Caco-2 (cell line): Measurements from ENCODE around the gene COG3. TPM values are rescaled to one million over a fixed set of nuclear protein-coding genes. Genes with fewer than 3 reads are reported as not detected.
A peak's percentile ranks its signal among the peaks of the same experiment; 100 is the strongest.

ENCODE experiments used
- BruUV-seq: library from RNA; stranded (reverse); fragments of 400-500 nt; replicated peaks from 2 replicates; lab custom pipeline; 2021; lab: Mats Ljungman, UMichigan
- CTCF ChIA-PET: fragments of 300-600 bp; sonication (Branson Sonifier 250); formaldehyde crosslinking; loops from one replicate; lab custom pipeline; 2022; ENCODE audit warnings: antibody characterized with exemption; lab: Charles Lee
- POLR2A ChIA-PET: fragments of 300-600 bp; sonication (Branson Sonifier 250); formaldehyde crosslinking; loops from one replicate; lab custom pipeline; 2022; ENCODE audit warnings: antibody characterized with exemption; lab: Charles Lee
- DNase-seq, 2 experiments: peaks; one replicate each; pipeline versions ENCODE4 v3.0.0 to v3.0.0-alpha.2; 2020 to 2022
- H3K27me3 ChIP-seq: replicated peaks from 2 replicates; pipeline ENCODE4 v1.6.0; 2011; ENCODE audit warnings: low read length; ENCODE audit not compliant: control insufficient read depth, insufficient read depth
- H3K36me3 ChIP-seq: 2 replicates; pipeline ENCODE4 v1.5.1; 2011; ENCODE audit warnings: low read length; ENCODE audit not compliant: control insufficient read depth, insufficient read depth
- H3K4me1 ChIP-seq: fragments of 250-450 bp; sonication (Bioruptor Pico); 2 replicates; pipeline ENCODE4 v1.5.1; 2020; ENCODE audit warnings: mild to moderate bottlenecking
- H3K4me3 ChIP-seq: 2 replicates; pipeline ENCODE4 v1.5.1; 2011; ENCODE audit warnings: low read depth, mild to moderate bottlenecking, control low read depth, low read length
- H3K9me3 ChIP-seq: fragments of 250-450 bp; sonication (Bioruptor Pico); 2 replicates; pipeline ENCODE4 v1.5.1; 2020; ENCODE audit warnings: mild to moderate bottlenecking, moderate library complexity
- H3K27ac Mint-ChIP-seq: one replicate; pipeline ENCODE4 v1.8.0; 2022; ENCODE audit warnings: mixed read lengths; ENCODE audit not compliant: unreplicated experiment
- H3K27me3 Mint-ChIP-seq: one replicate; pipeline ENCODE4 v1.8.0; 2022; ENCODE audit warnings: mixed read lengths; ENCODE audit not compliant: insufficient read depth, unreplicated experiment
- H3K36me3 Mint-ChIP-seq: one replicate; pipeline ENCODE4 v1.8.0; 2022; ENCODE audit warnings: mild to moderate bottlenecking, mixed read lengths; ENCODE audit not compliant: insufficient read depth, unreplicated experiment
- H3K4me1 Mint-ChIP-seq: one replicate; pipeline ENCODE4 v1.8.0; 2022; ENCODE audit warnings: low read depth, mixed read lengths; ENCODE audit not compliant: unreplicated experiment
- H3K4me3 Mint-ChIP-seq: one replicate; pipeline ENCODE4 v1.8.0; 2022; ENCODE audit warnings: mild to moderate bottlenecking, moderate library complexity, mixed read lengths; ENCODE audit not compliant: unreplicated experiment
- H3K9me3 Mint-ChIP-seq: one replicate; pipeline ENCODE4 v1.8.0; 2022; ENCODE audit warnings: mixed read lengths; ENCODE audit not compliant: unreplicated experiment
- CTCF ChIP-seq, 2 experiments: fragments of 200-600 bp in 1 of 2; IDR thresholded peaks; 1 replicate in 1 of 2; 2 replicates in 1 of 2; pipeline versions ENCODE4 v1.5.1 to v1.8.0; 2011 to 2022; ENCODE audit warnings: antibody characterized with exemption in 1 of 2, control low read depth in 1 of 2, inconsistent platforms in 1 of 2, low read depth in 1 of 2, low read length in 1 of 2, mild to moderate bottlenecking in 1 of 2, moderate library complexity in 1 of 2; ENCODE audit not compliant: insufficient read depth in 1 of 2, severe bottlenecking in 1 of 2, unreplicated experiment in 1 of 2
- intact Hi-C: fragments of 100-400 bp; cut with micrococcal nuclease; formaldehyde crosslinking; loops from one replicate; pipeline ENCODE4 v1.10.0; 2022; ENCODE audit not compliant: unreplicated experiment
- total RNA-seq: library from RNA; stranded (reverse); gene quantifications from 2 replicates; pipeline ENCODE4 v1.2.3, GENCODE V29; 2022

COG3 gene
- total RNA-seq, 1 experiment from 2014 or later: 35.8 TPM

GRCh38 chr13:45473627-45474026 lies 8.9 kb downstream of the COG3 start:
- POLR2A ChIA-PET: no interaction called here
- H3K9me3 ChIP-seq: no peaks in the 10 kb centered on the region

GRCh38 chr13:45474584-45475454 lies 10.1 kb downstream of the COG3 start:
- H3K27ac Mint-ChIP-seq: no peak overlapping the region
- CTCF ChIA-PET: interaction anchor here (1.8 to 1.9 kb wide), 2 partner anchors 10 to 81 kb away, joined by 5 to 7 read pairs; partner anchors contain the start of gene COG3
- no peaks in the 10 kb centered on the region for H3K4me1 Mint-ChIP-seq

More at GRCh38 chr13:45473627-45474026, 8.9 kb downstream of the COG3 start:
- no peaks in the 10 kb centered on the region for H3K27me3 Mint-ChIP-seq
- Histone ChIP-seq H3K4me3 (no peak overlapping the region), H3K4me1 (peaks cover 6% of the 10 kb centered on the region), H3K36me3 (no peaks in the 10 kb centered on the region), H3K27me3 (no peaks in the 10 kb centered on the region)
- peak; percentile 45 to 75 for TF ChIP-seq CTCF (IDR thresholded peaks at IDR 0.05; ENCODE audit: insufficient read depth in 1 of 2, low read depth in 1 of 2, low read length in 1 of 2, severe bottlenecking in 1 of 2, unreplicated experiment in 1 of 2)
- intact Hi-C loops: loop anchor here (1.0 kb wide), 1 partner anchor 55 kb away; the partner anchor contains the start of gene SLC25A30
- peaks cover 12% of the 10 kb centered on the region for H3K36me3 Mint-ChIP-seq
- no peak overlapping the region for H3K27ac Mint-ChIP-seq
- peaks cover 20% of the 10 kb centered on the region for H3K9me3 Mint-ChIP-seq
- H3K4me1 Mint-ChIP-seq: peaks cover 3% of the 10 kb centered on the region
- peak; percentile 42 to 49 for DNase-seq
- H3K4me3 Mint-ChIP-seq: no peak overlapping the region
- CTCF ChIA-PET: interaction anchor here (0.7 to 1.9 kb wide), 4 partner anchors 9 to 80 kb away, joined by 5 to 7 read pairs (median 6); partner anchors contain the start of genes COG3 and SLC25A30
- BruUV-seq: no TSS peak

More at GRCh38 chr13:45474584-45475454, 10.1 kb downstream of the COG3 start:
- H3K9me3 Mint-ChIP-seq: peaks cover 20% of the 10 kb centered on the region
- Histone ChIP-seq H3K9me3 (no peaks in the 10 kb centered on the region), H3K36me3 (no peaks in the 10 kb centered on the region), H3K4me3 (no peak overlapping the region), H3K4me1 (no peaks in the 10 kb centered on the region), H3K27me3 (no peaks in the 10 kb centered on the region)
- no peaks in the 10 kb centered on the region for H3K27me3 Mint-ChIP-seq
- intact Hi-C loops: no loop called here
- POLR2A ChIA-PET: no interaction called here
- no peak overlapping the region for H3K4me3 Mint-ChIP-seq
- no peak for TF ChIP-seq CTCF (IDR thresholded peaks at IDR 0.05; ENCODE audit: insufficient read depth in 1 of 2, low read depth in 1 of 2, low read length in 1 of 2, severe bottlenecking in 1 of 2, unreplicated experiment in 1 of 2)
- no peak for DNase-seq
- no TSS peak for BruUV-seq
- H3K36me3 Mint-ChIP-seq: peaks cover 22% of the 10 kb centered on the region
